Pons (tissue), 1 donor: ENCODE measurements around the gene IGSF9B.

Source experiments
- DNase-seq: peaks from one replicate; pipeline ENCODE4 v3.0.0-alpha.2; 2016; ENCODE audit warnings: low spot score

The IGSF9B gene

DNA sequence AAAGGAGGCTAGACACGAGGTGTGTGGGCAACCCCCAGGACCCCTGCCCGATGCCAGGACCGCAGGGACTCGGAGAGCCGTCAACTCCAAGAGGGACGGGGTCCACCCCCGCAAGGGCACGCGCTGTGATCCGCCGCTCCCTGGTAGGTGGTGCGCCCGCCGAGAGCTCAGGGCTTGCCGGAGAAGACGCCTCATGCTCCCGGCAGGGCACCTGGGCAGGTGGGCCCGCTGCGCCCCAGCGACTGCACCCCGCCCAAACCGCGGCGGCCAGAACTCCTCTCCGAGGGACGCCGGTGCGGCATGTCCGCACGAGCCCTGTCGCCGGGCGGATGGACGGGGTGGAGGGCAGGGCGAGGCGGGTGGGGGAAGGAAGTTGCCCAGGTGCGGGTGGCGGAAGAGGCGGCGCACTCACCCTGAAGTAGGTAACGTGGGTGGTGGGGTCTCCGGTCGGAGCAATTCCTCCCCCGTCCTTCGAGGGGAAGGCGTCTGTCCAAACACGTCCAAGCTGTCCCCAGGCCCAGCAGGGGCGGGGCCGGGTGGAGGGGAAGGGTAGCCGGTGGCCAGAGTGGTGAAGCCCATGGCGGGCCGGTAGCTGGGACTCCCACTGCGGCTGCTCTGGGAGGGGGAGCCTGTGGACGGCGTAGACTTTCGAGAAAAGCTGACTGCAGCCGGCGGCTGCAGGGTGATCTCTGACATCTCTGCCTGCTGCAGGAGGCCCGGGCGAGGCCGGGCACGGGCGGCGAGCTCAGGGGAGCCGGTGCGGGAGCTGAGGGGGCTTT, 37.2 kb downstream of the IGSF9B start:
- no peak for DNase-seq

DNA sequence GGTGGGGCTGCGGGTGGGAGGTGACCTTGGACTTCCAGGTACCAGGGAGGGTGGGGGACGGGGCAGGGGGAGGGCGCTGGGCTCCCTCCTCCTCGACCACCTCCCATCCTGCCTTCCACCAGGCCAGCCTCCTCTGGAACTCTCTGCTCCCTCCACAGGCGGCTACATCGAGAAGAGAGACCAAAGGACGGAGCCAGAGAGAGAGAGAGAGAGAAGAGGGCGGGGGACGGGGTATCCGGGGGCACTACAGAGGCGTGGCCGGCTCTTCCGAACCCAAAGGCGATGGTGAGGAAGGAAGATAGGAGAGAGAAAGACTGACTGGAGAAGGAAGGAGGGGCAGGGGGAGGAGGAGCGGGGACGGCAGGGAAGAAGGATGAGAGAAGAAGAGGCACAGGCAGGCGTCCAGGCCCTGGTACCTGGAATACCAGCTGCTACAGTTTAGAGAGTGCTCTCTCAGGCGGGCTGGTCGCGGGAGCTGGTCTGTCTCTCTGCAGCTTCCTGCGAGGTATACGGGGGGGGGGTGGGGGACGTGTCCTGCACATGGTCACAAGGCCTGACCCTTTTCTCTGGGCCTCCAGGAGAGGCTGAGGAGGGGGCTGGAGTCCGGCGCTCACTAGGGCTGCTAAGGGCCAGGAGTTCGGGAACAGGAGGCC, 38.0 kb downstream of the IGSF9B start:
- no peak for DNase-seq

GRCh38 chr11:133917921-133918607, 38.7 kb downstream of the IGSF9B start:
- DNase-seq: no peak

GRCh38 chr11:133916784-133917440, 39.9 kb downstream of the IGSF9B start:
- no peak for DNase-seq

- DNase-seq: no peak
Measured at GRCh38 chr11:133913761-133914160, 43.0 kb downstream of the IGSF9B start.

DNA sequence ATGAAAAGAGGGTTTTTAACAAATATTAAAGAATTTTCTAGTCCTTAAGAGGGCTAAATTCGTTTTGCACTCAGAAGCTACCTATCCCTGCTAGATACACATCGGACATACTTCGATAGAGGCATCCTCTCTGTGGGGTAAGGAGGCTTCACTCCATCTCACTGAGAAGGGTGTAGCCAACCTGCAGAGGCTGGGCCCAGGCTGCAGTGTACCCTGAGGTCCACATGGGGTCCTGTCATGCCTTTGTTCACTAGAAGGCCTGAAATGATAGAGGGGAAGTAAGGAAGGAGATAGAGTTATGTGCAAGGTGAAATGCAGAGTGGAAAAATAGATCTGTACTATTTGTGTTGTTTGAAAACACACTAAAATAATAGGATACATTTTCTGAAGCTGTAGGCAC, 45.6 kb downstream of the IGSF9B start:
- DNase-seq: no peak

GRCh38 chr11:133910101-133910500, 46.7 kb downstream of the IGSF9B start:
- DNase-seq: no peak

- DNase-seq: no peak
Measured at GRCh38 chr11:133908827-133909226, 47.9 kb downstream of the IGSF9B start.

DNA sequence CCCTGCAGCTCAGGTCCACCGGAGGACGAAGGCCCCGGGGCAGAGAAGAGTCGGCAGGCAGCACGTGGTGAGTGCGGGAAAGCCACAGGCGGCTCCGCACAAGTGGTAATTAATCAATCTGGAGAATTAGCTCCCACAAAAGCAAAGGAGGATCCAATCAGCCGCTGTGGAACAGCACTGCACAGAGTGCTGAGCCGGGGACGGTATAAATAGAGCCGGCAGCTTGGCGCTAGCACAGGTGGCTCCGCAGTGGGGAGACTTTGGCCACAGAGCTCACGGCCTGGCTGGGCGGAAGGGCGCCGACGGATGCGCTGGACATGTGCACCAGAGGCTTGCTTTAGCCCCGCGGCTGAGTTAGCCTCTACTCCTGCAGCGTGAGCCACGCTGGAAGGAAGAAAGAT, 48.9 kb downstream of the IGSF9B start:
- DNase-seq: no peak

DNA sequence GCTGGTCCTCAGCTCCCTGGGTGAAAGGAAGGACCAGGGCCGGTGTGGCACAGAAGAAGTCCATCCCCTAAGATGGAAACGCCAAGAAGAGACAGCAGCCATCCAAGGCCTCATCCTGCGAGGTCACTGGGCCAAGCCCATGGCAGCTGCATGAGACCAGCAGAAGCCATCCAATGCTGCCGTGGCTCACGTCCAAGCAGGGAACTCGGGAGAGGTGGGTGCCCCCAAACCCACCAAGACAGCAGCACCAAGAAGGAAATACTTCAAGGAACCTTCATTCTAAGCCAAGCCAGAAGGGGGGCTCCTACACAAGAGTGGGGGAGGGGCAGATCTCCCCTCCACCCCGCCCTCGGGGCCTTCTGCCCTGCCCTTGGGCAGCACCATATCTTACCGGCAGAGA, 49.6 kb downstream of the IGSF9B start:
- DNase-seq: no peak

DNA sequence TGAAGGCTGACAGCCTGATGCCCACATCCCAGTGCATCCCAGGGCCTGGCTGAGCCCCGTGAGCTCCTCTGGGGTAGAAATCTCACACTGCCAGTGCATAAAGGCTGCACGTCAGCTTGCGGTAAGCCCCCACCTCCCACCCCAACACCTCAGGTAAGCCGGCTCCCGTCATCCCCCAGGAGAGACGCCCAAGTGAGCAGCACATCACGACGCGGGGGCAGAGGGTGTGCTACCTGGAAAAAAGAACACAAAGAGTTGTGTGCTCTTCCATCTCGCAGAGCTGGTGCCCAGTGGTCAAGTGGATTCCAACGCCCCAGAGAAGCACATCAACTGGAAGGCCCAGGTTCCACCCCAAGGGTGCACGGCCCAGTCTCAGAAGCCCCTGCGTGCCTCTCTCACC, 50.0 kb downstream of the IGSF9B start:
- DNase-seq: no peak

GRCh38 chr11:133906241-133906640, 50.5 kb downstream of the IGSF9B start:
- DNase-seq: no peak

GRCh38 chr11:133905677-133906156, 51.1 kb downstream of the IGSF9B start:
- no peak for DNase-seq

- no peak for DNase-seq
Measured at GRCh38 chr11:133904818-133905515, 51.8 kb downstream of the IGSF9B start.

DNA sequence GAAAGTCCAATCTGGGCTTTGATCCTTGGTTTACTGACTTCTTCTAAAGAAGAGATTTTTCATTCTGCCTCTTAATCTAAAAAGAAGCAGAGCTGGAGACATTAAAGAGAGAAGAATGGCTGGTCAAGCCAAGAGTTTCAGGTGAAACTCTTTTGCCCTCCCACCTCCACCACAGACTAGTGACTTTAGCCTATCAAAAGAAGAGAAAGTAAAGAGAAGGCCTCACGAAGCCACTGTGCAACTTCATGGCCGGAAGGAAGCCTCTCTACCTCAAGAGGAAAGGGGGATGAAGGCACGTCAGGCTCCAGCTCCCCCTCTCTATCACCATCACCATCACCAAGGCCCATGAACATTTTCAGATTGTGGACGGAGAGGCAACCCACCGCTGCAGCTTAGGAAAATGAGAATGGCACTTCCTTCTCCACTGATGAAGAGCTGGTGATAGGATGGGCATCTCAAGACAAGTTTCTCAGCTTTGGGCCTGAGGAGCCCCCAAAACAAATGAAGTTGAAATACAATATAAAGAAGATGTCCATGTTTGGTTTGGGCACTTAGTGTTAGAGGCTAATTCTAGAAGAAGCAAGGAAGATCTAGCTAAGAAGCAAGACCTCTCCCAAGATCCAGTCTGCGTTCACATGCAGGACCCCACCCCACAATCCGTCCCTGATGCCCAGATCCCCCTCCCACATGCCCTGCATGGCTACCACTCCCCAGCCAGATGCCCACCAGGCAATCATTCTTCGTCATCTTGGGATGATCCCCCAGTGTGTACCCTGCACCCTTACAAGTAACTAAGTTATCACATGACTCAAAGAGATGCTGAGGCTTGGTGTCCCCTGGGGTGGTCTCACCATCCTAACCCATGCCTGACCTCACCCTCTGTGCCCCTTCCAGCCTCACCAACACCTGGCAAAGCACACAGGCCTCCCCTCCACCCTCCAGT, 52.6 kb downstream of the IGSF9B start:
- DNase-seq: no peak

DNA sequence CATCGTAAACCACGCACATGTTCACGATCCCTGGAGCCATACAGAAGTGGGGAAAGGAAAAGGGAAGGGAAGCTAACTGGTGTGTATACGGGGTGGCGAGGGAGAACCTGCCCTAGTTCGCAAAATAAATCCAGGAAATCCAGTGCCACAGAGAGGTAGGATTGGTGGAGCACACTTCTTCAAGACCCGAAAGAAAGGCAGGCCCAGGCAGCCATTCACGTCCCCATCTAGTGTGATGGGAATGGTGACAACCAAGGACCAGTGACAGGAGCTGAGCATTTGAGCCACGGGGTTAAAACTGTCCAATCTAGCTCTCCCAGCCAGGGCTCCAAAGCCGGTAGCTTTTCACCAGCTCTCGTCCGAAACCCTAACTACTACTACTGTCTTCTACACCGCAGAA, 53.7 kb downstream of the IGSF9B start:
- DNase-seq: no peak

- no peak for DNase-seq
Measured at GRCh38 chr11:133902506-133902905, 54.3 kb downstream of the IGSF9B start.

- no peak for DNase-seq
Measured at GRCh38 chr11:133901999-133902398, 54.8 kb downstream of the IGSF9B start.

DNA sequence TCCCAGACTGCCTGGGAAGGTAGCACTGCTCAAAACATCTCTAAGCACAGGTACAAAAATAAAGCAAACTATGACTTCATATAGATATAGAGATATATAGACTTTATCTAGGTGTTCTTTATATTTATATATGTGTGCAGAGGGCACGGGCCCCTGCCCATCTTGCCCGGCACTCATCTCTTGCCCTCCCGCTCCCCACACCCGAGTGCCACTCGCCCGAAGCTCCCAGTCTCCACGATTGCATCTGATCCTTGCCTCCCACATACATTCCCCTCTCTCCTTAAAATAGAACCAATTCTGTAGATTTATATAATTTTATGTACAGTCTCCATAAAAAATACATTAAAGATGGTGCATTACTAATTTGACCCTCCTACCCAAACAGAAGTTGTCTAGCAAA, 55.5 kb downstream of the IGSF9B start:
- DNase-seq: no peak

DNA sequence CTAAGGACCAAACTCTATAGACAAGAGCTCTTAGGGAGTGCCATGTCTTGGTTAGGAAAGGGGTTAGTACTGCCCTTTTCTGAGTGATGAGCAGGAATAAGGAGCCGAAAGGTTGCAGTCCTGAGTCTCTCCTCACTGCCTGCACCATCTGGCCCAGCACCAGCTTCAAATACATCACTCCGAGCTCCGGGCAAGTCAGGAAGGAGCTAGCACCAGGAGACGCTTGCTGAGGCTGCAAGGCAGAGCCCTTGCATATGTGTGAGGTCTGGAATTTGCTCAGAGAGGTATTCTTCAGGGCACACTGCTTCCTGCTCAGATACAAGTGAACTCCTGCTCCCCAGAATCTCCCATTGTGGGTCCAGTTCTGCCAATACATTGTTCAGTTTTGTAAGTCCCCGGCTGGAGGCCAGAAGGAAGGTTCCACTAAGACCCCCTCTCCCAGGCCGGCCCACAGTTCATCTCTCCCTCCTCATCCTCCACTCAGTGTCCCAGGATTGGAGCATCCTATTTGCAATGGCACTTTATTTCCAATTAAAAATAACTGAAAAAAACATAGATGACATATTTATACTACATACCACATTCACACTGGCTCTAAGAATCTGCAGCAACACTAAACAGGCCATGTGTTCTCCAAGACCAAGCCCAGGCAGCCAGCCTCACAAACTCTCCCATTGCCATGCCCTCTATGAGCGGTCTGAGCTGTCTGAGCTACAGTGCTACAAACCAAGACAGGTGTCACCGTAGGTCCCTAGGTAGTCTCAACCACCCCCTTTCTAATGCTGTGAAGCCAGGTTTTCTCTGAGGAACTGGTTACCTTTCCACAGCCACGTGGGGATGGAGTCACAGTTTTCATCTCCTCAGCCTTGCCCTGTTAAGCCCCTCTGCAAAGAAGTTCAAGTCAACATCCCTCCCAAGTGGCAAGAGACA, 56.3 kb downstream of the IGSF9B start:
- DNase-seq: no peak
